Heart left ventricle (tissue), 13 donors: ENCODE measurements around the gene CEACAM1.

ENCODE experiments used
- CTCF ChIP-seq, 12 donors: fragments of 200-600 bp; sonication (generic) in 4 of 12; IDR thresholded peaks; one replicate each; pipeline versions ENCODE4 v1.5.0 to v1.8.0; 2018 to 2022; ENCODE audit warnings: antibody characterized with exemption in 12 of 12, mild to moderate bottlenecking in 5 of 12
- POLR2A ChIP-seq, 2 donors: fragments of 450-650 bp; IDR thresholded peaks; one replicate each; pipeline ENCODE4 v1.6.1; 2017; ENCODE audit warnings: antibody characterized with exemption in 2 of 2, mild to moderate bottlenecking in 2 of 2, moderate library complexity in 2 of 2
- donor health status: ischemic (EF 13 %, LVEDD 7.1; RV severe dilation, severe dysfunction).
- donor health status: DM: no; HTN: yes; CAD: no.
- donor health status: DM: no; HTN: no; CAD: no.
- donor health status: ischemic (EF 25% LVEDD 6.9; RV normal size, moderate dysfunction).
- donor health status: ischemic (EF 25% LVEDD 5.7; RV mildly dilated, moderate dysfunction).
- donor health status: ischemic (EF 35%, LVEDD 5.7; RV mildly dilated, moderate dysfunction).
- donor health status: nonischemic (EF 11% LVEDD 7.7; RV severe dilation, severe dysfunction).
- donor health status: DM: yes; HTN: yes; CAD: no.
- donor health status: PGD.
- donor health status: ischemic (EF 29% LVEDD 5.4; RV normal size, mild dysfunction).
- donor health status: nonischemic (EF 23%, LVEDD 6.1; RV moderate dilation, normal function).

DNA sequence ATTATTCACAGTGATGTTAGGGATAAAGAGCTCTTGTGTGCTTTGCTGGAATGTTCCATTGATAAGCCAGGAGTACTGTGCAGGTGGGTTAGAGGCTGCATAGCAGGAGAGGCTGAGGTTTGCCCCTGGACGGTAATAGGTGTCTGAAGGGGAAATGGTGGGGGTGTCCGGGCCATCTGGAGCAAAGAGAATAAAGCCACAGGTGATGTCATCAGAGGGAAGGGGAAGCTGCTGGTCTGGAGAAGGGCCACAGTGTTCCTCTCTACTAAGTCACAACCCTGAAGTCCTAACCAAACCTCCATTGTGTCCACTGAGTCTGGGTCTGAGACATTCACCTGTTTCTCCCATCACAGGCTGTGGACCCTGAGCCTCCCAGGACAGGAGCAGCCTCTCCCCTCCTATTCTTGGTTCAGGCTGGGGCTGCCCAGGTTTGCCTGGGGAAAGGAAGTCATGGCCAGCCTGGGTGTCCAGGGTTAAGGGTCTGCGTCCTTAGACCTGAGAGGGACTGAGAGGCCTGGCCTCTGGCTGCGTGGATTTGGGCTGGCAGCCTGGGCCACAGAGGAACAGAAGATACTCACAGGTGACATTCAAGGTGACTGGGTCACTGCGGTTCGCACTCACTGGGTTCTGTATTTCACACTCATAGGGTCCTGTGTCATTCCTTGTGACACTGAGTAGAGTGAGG is 6.8 kb downstream of the CEACAM1 start:
- TF ChIP-seq CTCF (IDR thresholded peaks at IDR 0.05), result no peak
- TF ChIP-seq POLR2A (IDR thresholded peaks at IDR 0.05), result no peak
